BE2C (cell line): ENCODE data around the gene ARMH4. TPM values are rescaled to one million over a fixed set of nuclear protein-coding genes. Genes with fewer than 3 reads are reported as not detected.
A peak's percentile ranks its signal among the peaks of the same experiment; 100 is the strongest.

ENCODE experiments used
- DNase-seq: peaks from one replicate; pipeline ENCODE4 v3.0.0-alpha.2; 2020
- H3K27me3 ChIP-seq: fragments of 250-450 bp; sonication (Bioruptor Pico); 2 replicates; pipeline ENCODE4 v1.5.1; 2020; ENCODE audit warnings: mild to moderate bottlenecking
- H3K36me3 ChIP-seq: fragments of 250-450 bp; sonication (Bioruptor Pico); 2 replicates; pipeline ENCODE4 v1.5.1; 2020; ENCODE audit warnings: mild to moderate bottlenecking
- H3K4me1 ChIP-seq: fragments of 250-450 bp; sonication (Bioruptor Pico); 2 replicates; pipeline ENCODE4 v1.5.1; 2020
- H3K4me3 ChIP-seq: 2 replicates; pipeline ENCODE4 v1.5.1; 2011; ENCODE audit warnings: low read depth, low read length
- H3K9me3 ChIP-seq: fragments of 250-450 bp; sonication (Bioruptor Pico); 2 replicates; pipeline ENCODE4 v1.5.1; 2020
- CTCF ChIP-seq: IDR thresholded peaks from 2 replicates; pipeline ENCODE4 v1.5.1; 2012; ENCODE audit warnings: mild to moderate bottlenecking, low read depth, low read length
- polyA plus RNA-seq: library from polyadenylated mRNA; unstranded; fragments of >200 nt; gene quantifications from one replicate; pipeline ENCODE4 v1.2.1, GENCODE V29; 2012; ENCODE audit warnings: low read depth, missing spikeins; ENCODE audit not compliant: insufficient read length, insufficient read depth

ARMH4 gene, protein sequence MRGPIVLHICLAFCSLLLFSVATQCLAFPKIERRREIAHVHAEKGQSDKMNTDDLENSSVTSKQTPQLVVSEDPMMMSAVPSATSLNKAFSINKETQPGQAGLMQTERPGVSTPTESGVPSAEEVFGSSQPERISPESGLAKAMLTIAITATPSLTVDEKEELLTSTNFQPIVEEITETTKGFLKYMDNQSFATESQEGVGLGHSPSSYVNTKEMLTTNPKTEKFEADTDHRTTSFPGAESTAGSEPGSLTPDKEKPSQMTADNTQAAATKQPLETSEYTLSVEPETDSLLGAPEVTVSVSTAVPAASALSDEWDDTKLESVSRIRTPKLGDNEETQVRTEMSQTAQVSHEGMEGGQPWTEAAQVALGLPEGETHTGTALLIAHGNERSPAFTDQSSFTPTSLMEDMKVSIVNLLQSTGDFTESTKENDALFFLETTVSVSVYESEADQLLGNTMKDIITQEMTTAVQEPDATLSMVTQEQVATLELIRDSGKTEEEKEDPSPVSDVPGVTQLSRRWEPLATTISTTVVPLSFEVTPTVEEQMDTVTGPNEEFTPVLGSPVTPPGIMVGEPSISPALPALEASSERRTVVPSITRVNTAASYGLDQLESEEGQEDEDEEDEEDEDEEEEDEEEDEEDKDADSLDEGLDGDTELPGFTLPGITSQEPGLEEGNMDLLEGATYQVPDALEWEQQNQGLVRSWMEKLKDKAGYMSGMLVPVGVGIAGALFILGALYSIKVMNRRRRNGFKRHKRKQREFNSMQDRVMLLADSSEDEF
- polyA plus RNA-seq, result 0.79 TPM

GRCh38 chr14:58152014-58152857, at the start of gene ARMH4:
TSS of gene ARMH4 (minus strand) at chr14:58152213. CDS start at chr14:58139358, 12,855 bp downstream.
- H3K36me3 ChIP-seq, result no peaks in the 10 kb centered on the region
- peaks cover 57% of the 10 kb centered on the region for H3K27me3 ChIP-seq
- no peaks in the 10 kb centered on the region for H3K4me1 ChIP-seq
- peak within 1 kb of the TSS; percentile 70 for H3K4me3 ChIP-seq
- H3K9me3 ChIP-seq, result no peaks in the 10 kb centered on the region
- 0 out of 2 replicates have a peak, but pooled peaks have one; percentile 8 for TF ChIP-seq CTCF
- DNase-seq, result peak; percentile 91

DNA sequence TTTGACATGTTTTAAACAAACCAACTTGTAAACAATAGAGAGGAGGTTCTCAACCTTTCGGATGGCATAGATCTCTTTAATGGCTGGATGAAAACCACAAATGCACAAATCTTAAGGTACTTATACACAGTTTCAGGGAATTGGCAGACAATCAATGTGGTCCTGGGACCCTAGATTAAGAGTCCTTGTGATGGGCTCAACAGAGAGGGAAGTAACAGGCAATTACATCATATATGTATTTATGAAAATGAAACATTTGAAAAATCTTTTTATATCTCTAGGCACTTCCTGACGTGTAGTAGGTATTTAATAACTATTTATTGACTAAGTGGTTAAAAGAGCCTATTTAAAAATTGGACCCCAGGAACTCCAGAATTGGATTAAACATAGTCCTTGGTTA, 48.8 kb upstream of the ARMH4 start:
- Histone ChIP-seq H3K4me3 (peak overlapping the region; percentile 88), H3K36me3 (no peaks in the 10 kb centered on the region; the same call in 1 of the 2 replicates), H3K27me3 (no peaks in the 10 kb centered on the region), H3K9me3 (no peaks in the 10 kb centered on the region), H3K4me1 (no peaks in the 10 kb centered on the region)
- TF ChIP-seq CTCF, result no peak
- DNase-seq, result no peak

GRCh38 chr14:58200480-58200841, 48.4 kb upstream of the ARMH4 start:
- Histone ChIP-seq H3K9me3 (no peaks in the 10 kb centered on the region), H3K4me1 (no peaks in the 10 kb centered on the region), H3K4me3 (peak overlapping the region; percentile 88), H3K27me3 (no peaks in the 10 kb centered on the region), H3K36me3 (no peaks in the 10 kb centered on the region; the same call in 1 of the 2 replicates)
- no peak for DNase-seq
- no peak for TF ChIP-seq CTCF

- no peaks in the 10 kb centered on the region; the same call in 1 of the 2 replicates for H3K36me3 ChIP-seq
Measured at GRCh38 chr14:58199726-58200479, 47.9 kb upstream of the ARMH4 start, which contains the start of gene ACTR10. TSS of gene ACTR10 (plus strand) at chr14:58200149. CDS start at chr14:58200218, 69 bp downstream.

More at GRCh38 chr14:58199726-58200479, 47.9 kb upstream of the ARMH4 start, which contains the start of gene ACTR10:
- no peak for TF ChIP-seq CTCF
- no peaks in the 10 kb centered on the region for H3K4me1 ChIP-seq
- no peaks in the 10 kb centered on the region for H3K27me3 ChIP-seq
- H3K4me3 ChIP-seq, result peak within 1 kb of the TSS; percentile 88
- H3K9me3 ChIP-seq, result no peaks in the 10 kb centered on the region
- peak; percentile 91 for DNase-seq
